Measurements from ENCODE around the gene AMIGO3. TPM values are rescaled to one million over a fixed set of nuclear protein-coding genes. Genes with fewer than 3 reads are reported as not detected.

AMIGO3 gene
- total RNA-seq, 1 donor from 2014 or later = not detected

DNA sequence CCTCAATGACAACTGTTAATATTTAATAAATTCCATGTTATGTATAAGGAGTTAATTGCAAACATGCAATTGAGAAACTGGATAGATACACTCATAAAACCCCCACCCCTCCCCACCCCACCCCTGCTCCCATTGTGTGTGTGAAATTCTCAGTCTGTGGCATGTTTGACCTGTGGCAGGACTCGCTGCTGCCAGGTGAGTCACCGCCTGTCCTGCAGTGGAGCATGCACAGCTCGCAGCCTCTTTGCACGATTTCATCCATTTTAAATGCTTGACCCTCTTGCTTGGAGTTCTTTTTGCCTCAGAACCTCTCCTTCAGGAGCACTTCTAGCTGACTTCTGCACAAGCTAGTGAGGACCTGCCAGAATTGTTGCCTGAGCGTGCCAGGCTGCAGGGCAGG lies 50.6 kb downstream of the AMIGO3 start:
- DNase-seq (ENCODE audit: low spot score) = no peak

- no peak for DNase-seq (ENCODE audit: low spot score)
These were observed 51.1 kb downstream of the AMIGO3 start for GRCh38 chr3:49668414-49668797.

GRCh38 chr3:49667701-49668413 lies 51.6 kb downstream of the AMIGO3 start:
- no peak for DNase-seq (ENCODE audit: low spot score)

Other genes with a start within 250 kb of the AMIGO3 start
- 94.0 TPM for gene DAG1, start 249.4 kb downstream of the AMIGO3 start, total RNA-seq
- gene BSN, start 165.2 kb downstream of the AMIGO3 start, total RNA-seq = 2.4 TPM
- 152 TPM for gene APEH, start 45.3 kb downstream of the AMIGO3 start, total RNA-seq
- gene MST1, start 30.2 kb downstream of the AMIGO3 start, total RNA-seq = 16.6 TPM
- gene RNF123, start 30.1 kb downstream of the AMIGO3 start, total RNA-seq = 52.8 TPM
- 47.2 TPM for gene GMPPB, start 4.3 kb upstream of the AMIGO3 start, total RNA-seq
- gene IP6K1, start 66.9 kb upstream of the AMIGO3 start, total RNA-seq = 32.0 TPM
- gene CDHR4, start 80.2 kb upstream of the AMIGO3 start, total RNA-seq = 0.62 TPM
- gene INKA1, start 83.6 kb upstream of the AMIGO3 start, total RNA-seq = 13.8 TPM
- 162 TPM for gene UBA7, start 94.3 kb upstream of the AMIGO3 start, total RNA-seq
- gene TRAIP, start 136.9 kb upstream of the AMIGO3 start, total RNA-seq = 2.0 TPM
- gene CAMKV, start 150.2 kb upstream of the AMIGO3 start, total RNA-seq = not detected
- gene MST1R, start 184.2 kb upstream of the AMIGO3 start, total RNA-seq = 39.2 TPM
- 11.8 TPM for gene MON1A, start 210.1 kb upstream of the AMIGO3 start, total RNA-seq
- 130 TPM for gene RBM6, start 220.5 kb upstream of the AMIGO3 start, total RNA-seq